ENCODE data around the gene CCDC201.

CCDC201 gene

DNA sequence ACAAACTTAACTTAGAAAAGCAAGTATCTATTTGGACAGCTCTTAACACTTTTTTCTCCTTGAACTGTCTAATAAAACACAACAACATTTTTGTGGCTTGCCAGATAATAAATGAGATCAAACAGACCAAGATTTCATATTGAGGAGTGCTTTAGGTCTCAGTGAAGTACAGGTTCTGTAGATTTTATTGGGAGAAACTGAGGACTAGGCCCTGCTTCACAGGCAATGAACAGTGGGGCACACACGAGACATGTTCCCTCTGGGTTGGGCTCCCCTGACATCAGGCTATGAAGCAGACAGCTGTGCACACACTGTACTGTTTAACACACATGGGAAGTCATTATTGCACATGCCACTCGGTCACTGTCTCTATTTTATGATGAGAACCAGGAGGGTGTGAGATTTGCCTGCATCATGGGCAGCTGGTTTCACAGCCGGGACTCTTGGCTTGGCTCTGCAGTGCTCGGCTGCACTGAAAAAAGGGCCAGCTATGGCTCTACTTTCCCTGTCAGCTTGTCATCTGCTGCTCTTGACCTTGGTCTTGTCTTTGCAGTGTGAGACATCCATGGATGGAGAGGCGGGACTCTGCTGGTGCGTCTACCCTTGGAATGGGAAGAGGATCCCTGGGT lies 19.6 kb upstream of the CCDC201 start:
- no peak for DNase-seq

GRCh38 chr7:45891462-45892402 lies 18.9 kb upstream of the CCDC201 start:
- no peak for DNase-seq

DNA sequence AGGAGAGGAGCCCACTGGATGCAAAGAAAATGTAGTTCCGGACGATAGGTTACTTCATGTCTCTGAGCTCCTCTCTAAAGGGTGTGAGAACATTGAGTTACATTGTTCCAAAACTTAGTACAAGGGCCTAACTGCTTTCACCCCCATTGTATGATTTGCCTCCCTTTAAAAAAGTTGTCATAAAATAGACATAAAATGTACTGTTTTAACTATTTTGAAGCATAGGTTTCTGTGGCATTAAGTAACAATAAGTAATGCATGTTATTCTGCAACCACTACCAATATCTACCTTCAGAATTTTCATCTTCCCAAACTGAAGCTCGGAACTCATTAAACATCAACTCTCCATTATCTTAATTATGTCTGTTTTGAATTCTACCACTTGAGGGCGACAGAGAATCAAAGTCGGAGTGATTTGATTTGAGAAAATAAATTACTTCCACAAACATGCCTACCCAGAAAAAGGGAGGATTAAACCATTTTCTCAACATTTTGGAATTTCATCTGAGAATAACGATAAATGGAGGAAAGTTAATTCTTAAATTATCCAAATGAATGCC lies 18.1 kb upstream of the CCDC201 start:
- DNase-seq = peak; percentile 44

GRCh38 chr7:45890125-45890901 lies 17.4 kb upstream of the CCDC201 start:
- no peak for DNase-seq

DNA sequence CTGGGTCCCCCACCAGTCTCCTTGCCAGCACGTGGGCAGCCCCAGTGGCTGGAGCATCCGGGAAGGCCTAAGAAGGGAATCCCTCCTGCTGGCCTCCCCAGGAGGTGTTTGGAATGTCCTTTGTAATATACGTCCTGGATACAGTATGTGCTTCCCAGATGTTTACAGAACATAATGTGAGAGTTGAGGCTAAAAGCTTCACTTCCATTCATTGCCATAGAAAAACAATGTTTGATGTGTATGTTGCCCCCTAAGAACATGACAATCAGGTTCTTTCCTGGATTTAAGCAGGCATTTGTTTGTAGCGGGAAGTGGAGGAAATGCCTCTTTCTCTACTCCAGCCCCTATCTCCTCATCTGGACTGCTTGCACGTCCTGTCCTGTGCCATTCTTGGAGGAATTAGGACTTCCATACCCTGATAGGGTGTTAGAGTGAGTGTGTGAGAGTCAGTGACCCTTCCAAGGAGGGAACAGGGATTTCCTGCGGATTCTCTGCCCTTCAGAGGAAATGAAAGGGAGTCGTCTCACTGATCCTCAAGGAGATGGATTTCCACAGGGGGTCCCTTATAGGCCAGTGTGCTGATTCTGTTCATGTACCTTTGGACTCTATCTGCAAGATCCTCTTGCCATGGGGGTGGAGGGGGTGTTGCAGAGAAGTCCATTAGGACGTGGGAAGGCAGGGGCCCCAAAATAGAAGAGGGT lies 16.6 kb upstream of the CCDC201 start:
- DNase-seq = no peak

GRCh38 chr7:45888993-45889366 lies 16.1 kb upstream of the CCDC201 start:
- no peak for DNase-seq

DNA sequence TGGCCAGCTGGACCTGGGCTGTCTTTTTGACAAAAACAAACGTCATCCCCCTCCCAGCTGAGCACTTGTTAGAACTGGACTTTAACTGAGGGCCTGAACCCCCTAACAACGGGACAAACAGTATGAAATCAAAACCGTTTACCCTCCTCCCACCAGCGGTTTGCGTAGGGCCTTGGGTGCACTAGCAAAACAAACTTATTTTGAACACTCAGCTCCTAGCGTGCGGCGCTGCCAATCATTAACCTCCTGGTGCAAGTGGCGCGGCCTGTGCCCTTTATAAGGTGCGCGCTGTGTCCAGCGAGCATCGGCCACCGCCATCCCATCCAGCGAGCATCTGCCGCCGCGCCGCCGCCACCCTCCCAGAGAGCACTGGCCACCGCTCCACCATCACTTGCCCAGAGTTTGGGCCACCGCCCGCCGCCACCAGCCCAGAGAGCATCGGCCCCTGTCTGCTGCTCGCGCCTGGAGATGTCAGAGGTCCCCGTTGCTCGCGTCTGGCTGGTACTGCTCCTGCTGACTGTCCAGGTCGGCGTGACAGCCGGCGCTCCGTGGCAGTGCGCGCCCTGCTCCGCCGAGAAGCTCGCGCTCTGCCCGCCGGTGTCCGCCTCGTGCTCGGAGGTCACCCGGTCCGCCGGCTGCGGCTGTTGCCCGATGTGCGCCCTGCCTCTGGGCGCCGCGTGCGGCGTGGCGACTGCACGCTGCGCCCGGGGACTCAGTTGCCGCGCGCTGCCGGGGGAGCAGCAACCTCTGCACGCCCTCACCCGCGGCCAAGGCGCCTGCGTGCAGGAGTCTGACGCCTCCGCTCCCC lies 15.5 kb upstream of the CCDC201 start, which contains the start of gene IGFBP1:
Gene IGFBP1 (plus strand): TSS at position 304 of the 808 bp plus-strand sequence. CDS start 165 bp downstream, at position 469.
- DNase-seq = no peak

GRCh38 chr7:45886931-45887667 lies 14.2 kb upstream of the CCDC201 start:
- DNase-seq = no peak

GRCh38 chr7:45885264-45885882 lies 12.5 kb upstream of the CCDC201 start:
- DNase-seq = no peak

DNA sequence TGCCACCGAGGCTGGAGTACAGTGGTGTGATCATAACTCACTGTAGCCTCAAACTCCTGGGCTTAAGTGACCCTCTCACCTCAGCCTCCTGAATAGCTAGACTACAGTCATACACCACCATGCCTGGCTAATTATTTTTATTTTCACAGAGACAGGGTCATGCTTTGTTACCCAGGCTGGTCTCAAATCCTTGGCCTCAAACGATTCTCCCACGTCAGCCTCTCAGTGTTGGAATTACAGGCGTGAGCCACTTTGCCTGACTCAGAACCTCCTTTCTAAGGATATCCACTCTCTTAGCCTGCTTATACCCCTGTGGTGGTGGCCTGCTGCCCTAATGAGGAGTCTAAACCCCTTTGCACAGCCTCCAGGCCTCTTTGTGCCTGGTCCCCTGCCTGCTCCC lies 11.3 kb upstream of the CCDC201 start:
- no peak for DNase-seq

GRCh38 chr7:45882465-45882810 lies 9.6 kb upstream of the CCDC201 start:
- DNase-seq = no peak

- DNase-seq = no peak
Observed at GRCh38 chr7:45881759-45882464, 9.0 kb upstream of the CCDC201 start.

DNA sequence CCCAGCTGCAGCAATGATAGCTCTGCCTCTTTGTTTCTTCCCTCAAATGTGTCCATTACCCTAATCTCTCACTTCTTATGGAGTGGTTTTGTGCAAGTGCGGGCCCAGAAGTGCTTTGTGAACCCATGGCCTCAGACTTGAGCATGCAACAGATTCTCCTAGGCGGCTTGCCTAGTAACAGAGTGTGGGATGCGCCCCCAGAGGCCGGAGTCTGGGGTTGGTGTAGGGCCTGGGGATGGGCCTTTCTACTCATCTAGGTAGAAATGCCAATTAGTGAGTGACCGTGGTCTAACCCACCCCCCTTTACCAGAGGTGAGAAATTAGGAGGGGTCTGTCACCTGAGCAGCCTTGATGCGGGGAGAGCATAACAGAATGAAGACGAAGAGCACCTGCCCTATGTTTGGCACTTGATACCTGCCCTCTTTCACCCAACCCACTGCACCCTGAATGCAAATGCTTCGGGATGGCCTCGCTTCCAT lies 8.4 kb upstream of the CCDC201 start:
- no peak for DNase-seq

DNA sequence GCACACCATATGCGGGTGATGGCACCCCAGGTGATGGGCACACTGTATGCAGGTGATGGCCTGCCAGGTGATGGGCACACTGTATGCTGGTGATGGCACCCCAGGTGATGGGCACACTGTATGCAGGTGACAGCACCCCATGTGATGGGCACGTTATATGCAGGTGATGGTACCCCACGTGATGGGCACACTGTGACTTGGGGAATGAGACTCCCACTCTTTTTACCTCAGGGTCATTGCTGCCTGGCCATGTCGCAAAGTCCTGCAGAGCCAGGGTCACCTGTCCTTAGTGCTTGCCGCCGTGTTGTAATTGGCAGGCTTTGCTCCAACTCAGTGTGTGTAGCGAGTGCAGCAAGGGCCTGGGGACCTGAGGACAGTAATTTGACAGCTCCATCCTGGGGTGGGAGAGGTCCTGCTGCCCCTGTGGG lies 7.6 kb upstream of the CCDC201 start:
- no peak for DNase-seq

DNA sequence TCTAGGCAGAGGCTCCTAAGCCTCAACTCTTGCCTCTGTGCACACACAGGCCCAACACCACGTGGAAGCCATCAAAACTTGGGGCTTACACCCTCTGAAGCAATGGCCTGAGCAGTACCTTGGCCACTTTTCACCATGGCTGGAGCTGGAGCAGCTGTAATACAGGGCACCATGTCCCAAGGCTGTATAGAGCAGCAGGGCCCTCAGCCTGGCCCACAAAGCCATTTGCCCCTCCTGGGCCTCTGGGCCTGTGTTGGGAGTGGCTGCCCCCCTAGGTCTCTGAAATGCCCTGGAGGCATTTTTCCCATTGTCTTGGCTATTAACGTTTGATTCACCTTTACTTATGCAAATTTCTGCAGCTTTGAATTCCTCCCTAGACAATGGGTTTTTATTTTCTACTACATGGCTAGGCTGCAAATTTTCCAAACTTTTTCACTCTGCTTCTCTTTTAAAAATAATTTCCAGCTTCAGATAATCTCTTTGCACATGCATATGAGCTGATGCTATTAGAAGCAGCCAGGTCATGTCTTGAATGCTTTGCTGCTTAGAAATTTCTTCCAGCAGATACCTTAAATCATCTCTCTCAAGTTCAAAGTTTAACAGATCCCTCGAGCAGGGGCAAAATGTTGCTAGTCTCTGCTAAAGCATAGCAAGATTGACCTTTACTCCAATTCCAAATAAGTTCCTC lies 5.7 kb upstream of the CCDC201 start:
- DNase-seq = no peak

- DNase-seq = no peak
Observed at GRCh38 chr7:45876519-45876918, 3.6 kb upstream of the CCDC201 start.

DNA sequence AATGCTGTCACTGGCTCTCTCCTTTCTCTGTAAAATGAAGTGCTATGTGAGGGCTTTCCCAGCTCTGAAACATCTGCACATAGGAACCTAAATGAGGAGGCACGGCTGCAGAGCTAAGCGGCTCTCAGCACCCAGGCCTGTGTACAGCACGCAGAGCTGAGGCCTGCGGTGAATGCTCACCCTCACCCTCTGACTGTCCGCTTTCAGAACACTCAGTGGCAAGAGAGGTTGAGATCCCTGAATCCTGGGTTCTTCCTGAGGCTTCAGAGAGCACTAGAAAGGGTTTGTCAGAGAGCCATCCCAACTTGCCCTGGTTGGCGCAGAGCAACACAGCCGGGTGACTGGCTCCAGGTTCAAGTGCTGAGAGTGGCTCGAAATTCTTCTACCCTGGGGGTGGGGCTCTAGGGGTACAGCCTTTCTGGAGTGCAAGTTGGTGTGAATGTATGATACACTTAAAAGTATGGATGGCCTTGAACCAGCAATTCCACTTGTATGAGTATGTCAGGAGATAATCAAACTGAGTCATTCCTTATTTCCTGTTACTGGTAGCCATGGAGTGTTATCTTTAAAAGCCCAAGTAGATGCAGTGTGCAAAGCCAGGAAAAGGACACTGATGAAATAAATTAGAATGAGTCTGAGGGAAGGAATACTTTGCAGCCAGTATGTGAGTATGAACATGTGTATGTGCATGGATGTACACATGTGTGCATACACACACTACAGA lies 1.7 kb upstream of the CCDC201 start:
- DNase-seq = no peak

GRCh38 chr7:45873355-45873754 lies 473 bp upstream of the CCDC201 start:
- no peak for DNase-seq
